ENCODE data around the gene EVPL. TPM values are rescaled to one million over a fixed set of nuclear protein-coding genes. Genes with fewer than 3 reads are reported as not detected.

EVPL gene
- total RNA-seq, 1 donor from 2014 or later: 14.9 TPM

DNA sequence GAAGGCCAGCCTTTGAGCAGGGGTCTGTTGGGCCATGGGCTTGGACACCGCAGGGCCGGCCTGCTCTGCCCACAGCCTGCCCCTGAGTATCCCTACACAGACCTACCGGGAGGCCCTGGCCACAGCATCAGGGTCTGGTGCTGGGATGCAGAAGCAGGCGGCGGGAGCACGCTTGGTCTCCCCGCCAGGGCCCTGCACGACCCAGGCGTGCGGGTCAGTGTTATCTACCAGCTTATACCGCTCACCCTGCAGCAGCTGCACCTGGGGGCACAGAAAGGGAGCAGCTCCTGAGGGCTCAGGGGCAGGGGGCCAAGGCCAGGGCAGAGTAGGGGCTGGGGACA lies 8.8 kb downstream of the EVPL start:
- DNase-seq (ENCODE audit: low spot score): no peak

GRCh38 chr17:76017481-76018339 lies 9.4 kb downstream of the EVPL start:
- DNase-seq (ENCODE audit: low spot score): no peak

DNA sequence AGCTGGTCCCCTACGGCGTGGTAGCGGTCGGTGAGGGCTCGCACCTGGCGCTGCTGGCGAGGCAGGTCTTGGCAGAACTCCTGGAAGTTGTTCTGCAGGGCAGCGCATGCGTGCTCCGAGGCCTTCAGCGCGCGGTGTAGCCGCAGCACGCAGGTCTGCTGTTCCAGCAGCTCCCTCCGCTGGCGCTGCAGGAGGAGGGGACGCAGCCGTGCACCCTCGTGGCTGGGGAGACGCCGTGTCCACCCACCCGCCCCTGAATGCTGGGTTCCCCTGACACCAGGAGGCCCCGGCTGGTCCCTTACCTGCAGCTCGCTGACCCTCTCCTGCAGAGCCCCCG lies 12.2 kb downstream of the EVPL start:
- DNase-seq (ENCODE audit: low spot score): no peak

DNA sequence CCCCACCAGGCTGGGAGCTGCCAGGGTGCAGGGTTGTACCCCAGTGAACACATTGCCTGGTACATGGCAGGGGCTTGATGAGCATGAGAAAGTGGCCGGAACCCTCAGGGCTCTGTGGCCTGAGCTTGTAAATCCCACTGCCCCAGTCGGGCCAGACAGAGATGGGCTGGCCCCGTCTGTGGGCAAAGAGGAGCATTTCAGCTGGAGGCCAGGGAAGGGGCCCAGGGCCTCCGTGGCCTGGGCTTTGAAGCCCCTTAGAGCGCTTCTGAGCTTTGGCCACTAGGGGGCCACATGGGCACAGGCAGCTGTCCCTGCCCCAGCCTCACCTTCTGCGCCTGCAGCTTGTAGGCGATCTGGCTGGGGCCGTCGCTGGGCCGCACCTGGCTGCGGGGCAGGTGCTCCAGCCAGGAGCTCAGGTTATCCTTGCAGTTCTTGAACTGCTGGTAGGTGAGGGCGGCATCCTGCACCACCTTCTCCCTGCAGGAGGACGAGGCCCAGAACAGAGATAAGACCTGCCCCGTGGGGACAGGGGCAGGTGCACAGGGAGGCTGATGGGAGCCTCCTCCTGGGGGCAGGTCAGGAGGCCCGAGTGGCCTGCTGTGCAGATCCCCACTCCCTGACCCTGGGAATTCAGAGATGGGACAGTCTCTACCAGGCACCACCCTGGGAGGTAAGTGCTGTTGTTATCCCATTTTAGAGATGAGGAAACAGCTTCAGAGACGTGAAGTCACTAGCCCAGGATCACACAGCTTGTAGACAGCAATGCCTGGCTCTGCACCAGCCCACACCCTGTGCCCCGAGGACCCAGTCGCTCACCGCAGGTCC lies 12.8 kb downstream of the EVPL start:
- DNase-seq (ENCODE audit: low spot score): peak; percentile 64

- DNase-seq (ENCODE audit: low spot score): no peak
These were observed 13.7 kb downstream of the EVPL start for GRCh38 chr17:76013377-76013932.

GRCh38 chr17:76011951-76012350 lies 15.2 kb downstream of the EVPL start:
- no peak for DNase-seq (ENCODE audit: low spot score)

DNA sequence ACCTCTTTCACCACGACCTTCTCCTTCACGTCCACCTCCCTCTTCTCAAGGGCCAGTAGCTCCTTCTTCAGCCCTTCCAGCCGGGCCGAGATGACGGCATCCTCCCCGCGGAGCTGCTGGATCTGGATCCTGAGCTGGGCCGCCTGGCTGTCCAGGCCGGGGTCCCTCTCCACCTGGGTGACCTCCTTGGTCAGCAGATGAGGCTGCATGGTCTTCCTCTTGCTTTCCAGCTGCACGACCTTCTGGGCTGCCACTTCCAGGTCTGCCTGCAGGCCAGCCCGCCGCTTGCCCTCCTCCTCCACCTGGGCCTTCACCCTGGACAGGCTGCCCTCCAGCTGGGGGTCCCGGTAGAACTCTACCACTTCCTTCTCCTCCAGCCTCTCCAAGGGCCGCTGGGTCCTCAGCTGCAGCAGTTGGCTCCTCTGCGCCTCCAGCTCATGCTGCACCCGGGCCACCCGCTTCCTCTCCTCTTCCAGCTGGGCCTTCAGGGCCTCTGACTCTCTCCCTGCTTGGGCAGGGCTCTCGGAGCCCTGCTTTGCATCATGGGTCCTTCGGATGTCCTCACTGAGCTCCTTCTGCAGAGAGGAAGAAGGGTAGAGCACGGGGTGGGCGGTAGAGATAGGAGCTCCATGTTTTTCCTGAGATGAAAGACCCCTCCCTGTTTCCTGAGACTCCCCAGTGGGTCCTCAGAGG lies 17.0 kb downstream of the EVPL start:
- no peak for DNase-seq (ENCODE audit: low spot score)

DNA sequence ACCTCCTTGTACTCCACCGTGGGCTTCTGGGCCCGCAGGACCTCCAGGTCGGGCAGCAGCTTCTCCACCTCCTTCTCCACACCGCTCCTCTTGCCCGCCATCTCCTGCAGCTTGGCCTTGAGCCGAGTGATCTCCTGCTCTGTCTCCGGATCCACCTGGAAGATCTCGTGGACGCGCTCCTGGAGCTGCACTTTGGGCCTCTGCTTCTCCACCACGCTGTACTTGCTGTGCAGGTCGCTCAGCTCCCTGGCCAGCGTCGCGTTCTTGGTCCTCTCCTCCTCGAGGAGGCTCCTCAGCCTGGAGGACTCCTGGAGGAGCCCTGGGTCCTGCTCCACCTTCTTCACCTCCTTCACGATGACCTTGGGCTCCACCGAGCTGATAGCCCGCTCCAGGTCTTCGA lies 17.7 kb downstream of the EVPL start:
- no peak for DNase-seq (ENCODE audit: low spot score)

- DNase-seq (ENCODE audit: low spot score): no peak
These were observed 18.3 kb downstream of the EVPL start for GRCh38 chr17:76008630-76009425.

- DNase-seq (ENCODE audit: low spot score): no peak
These were observed 18.9 kb downstream of the EVPL start for GRCh38 chr17:76008208-76008607.

- no peak for DNase-seq (ENCODE audit: low spot score)
These were observed 19.3 kb downstream of the EVPL start for GRCh38 chr17:76007850-76008165.

DNA sequence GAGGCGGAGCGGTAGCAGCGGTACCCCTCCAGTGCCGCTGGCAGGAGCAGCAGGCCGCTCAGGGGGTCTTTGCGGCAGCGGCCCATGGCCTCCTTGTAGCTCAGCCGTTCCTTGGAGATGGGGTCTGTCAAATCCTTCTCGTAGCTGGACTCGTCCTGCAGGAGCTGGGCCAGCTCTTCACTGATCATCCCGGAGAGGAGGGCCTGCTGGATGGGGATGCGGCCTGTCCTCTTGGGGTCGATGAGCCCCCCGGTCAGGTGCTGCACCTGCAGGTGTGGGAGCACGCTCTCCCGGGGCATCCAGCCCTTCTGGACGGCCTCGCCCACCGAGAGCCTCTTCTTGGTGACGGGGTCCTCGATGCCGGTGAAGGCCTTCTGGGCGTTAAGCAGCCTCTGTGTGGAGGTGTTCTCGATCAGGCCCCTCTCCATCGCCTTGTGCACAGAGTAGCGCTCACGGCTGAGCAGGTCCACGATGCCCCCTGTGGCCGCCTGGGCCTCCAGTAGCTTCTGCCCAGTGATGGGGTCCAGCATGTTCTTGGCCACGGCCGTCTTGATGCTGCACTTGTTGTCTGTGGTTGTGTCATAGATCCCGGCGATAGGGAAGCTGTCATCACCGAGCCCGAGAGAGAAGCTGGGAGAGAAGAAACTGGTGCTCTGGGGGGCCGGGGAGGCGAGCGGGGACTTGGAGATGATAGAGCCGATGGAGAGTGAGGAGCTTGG lies 19.8 kb downstream of the EVPL start:
- DNase-seq (ENCODE audit: low spot score): no peak

DNA sequence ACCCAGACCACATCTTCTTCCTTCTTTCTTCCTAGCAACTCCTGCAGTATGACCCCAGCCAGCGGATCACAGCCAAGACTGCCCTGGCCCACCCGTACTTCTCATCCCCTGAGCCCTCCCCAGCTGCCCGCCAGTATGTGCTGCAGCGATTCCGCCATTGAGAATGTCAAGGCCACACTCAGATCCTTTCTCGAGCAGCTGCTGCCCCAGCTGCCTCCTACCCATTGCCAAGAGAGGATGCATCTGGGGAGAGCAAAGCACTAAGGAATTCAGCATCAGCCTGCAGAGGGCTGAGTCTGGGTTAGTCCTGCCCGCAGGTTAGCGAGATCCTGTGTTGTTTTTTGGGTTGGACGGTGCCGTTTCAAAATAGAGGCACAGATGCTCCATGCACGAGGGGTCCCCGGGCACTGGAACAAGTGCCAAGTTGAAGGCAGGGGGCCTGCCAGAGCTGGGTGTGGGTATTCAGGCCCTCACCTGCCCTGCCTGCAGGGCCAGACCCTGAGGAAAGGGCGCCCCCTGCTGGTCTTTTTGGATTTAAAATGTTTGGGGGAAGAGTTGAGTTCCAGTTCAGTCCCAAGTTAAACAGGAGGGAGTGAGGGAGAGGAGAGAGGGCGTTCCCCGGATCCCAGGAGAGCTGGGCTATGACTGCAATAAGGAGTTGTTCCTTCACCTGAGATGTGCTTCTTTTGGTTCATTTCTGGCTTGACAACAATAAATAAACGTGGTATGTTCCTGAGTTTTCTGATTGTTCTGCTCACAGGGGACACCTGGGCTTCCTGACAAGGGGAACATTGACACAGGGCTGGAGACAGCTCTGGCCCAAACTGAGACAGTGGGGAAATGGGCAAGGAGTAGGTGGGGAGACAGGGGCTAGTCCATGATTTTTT lies 21.6 kb downstream of the EVPL start:
- DNase-seq (ENCODE audit: low spot score): peak; percentile 78

- DNase-seq (ENCODE audit: low spot score): no peak
These were observed 22.3 kb downstream of the EVPL start for GRCh38 chr17:76004750-76005262.

DNA sequence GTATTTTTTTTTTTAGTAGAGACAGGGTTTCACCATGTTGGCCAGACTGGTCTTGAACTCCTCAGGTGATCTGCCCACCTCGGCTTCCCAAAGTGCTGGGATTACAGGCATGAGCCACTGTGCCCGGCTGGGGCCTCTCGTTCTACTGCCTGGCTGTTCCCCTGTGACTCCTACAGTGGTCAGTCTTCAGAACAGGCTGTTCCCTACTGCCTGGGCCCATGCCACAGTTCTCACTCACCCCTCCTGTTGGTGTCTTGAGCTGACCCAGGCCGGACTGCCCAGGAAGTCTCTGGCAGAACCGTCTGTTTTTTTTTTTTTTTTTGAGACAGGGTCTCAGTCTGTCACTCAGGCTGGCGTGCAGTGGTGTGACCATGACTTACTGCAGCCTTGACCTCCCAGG lies 23.2 kb downstream of the EVPL start:
- DNase-seq (ENCODE audit: low spot score): no peak

- DNase-seq (ENCODE audit: low spot score): no peak
These were observed 25.0 kb downstream of the EVPL start for GRCh38 chr17:76002100-76002499.

DNA sequence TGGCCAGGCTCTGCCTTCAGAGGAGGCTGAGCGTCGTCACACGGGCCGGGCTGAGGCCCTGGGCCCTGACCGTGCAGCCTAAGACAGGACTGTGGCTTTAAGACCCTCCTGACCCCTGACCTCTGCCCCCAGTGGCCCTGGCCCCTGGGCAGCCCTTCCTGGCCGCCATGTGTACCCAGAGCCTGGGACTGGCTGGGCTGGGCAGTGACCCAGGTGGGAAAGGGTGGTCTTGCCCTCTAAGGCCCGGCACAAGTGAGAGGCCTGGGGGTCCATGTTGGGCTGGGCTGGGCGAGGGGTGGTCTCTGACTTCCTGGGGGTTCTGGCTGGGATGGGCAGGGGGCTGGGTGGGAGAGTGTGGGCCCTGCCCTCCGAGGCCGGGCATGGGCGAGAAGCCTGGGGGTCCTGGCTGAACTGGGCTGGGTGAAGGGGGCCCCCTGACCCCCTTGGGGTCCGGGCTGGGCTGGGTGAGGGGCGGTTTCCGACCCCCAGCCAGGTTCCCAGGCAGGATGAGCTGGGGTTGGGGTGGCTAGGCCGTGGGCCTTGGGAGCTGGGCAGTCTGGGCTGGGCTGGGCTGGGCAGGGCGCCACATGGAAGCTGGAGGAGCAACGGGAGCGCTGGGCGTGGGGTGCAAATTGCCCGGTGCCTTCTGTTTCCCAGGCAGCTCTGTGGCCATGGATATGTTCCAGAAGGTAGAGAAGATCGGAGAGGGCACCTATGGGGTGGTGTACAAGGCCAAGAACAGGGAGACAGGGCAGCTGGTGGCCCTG lies 26.2 kb downstream of the EVPL start, which contains the start of gene CDK3:
Gene CDK3 (plus strand): TSS at position 101 of the 767 bp plus-strand sequence. CDS start 571 bp downstream, at position 672.
- DNase-seq (ENCODE audit: low spot score): no peak

DNA sequence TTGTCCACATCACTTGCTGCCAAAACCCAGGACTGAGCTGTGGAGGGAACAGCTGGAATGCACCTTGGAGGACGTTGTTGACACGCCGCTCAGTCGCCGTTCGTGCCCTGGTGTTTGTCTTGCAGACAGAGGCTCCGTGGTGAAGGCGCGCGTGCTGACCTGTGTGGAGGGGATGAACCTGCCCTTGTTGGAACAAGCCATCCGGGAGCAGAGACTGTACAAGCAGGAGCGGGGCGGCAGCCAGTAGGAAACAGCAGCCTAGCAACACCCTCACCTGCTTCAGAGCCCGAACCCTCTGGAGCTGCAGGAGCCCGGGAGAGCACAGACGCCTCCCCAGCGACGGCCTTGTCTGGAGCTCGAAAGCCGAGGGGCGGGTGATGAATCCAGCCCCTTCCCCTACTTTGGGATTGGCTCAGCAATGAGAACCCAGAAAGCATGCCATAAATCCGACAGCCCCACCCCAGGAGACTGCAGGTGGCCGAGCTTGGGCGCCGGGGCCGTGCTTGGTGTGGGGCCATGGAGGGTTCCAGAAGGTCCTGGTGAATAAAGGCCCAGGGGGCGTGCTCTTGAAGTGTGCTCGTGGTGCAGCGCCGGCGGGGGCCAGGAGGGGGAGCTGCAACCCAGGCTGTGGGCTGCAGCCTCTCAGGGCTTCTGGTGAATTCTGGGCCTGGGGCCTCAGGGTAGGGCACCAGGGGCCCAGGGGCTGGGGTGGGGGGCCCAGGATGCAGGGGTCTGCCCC lies 26.9 kb downstream of the EVPL start:
- DNase-seq (ENCODE audit: low spot score): no peak

Data from mucosa of gallbladder (tissue), 1 donor.